H9 (cell line): ENCODE results near the gene THOC2. TPM values are rescaled to one million over a fixed set of nuclear protein-coding genes. Genes with fewer than 3 reads are reported as not detected.

Experiments
- DNase-seq: peaks from one replicate; pipeline ENCODE4 v3.0.0-alpha.2; 2017
- H2AFZ ChIP-seq: one replicate; pipeline ENCODE4 v1.6.1; 2013; ENCODE audit warnings: mild to moderate bottlenecking, low read length, control low read depth, moderate library complexity
- H2AK5ac ChIP-seq: 2 replicates; pipeline ENCODE4 v1.6.1; 2013; ENCODE audit warnings: low read length, control low read depth, mixed read lengths; ENCODE audit not compliant: insufficient read length
- H2BK120ac ChIP-seq: one replicate; pipeline ENCODE4 v1.6.1; 2013; ENCODE audit warnings: low read depth, mild to moderate bottlenecking, low read length, control low read depth, inconsistent platforms; ENCODE audit not compliant: poor library complexity, severe bottlenecking
- H2BK12ac ChIP-seq: 2 replicates; pipeline ENCODE4 v1.6.1; 2013; ENCODE audit warnings: low read length, control low read depth, mixed read lengths, low read depth; ENCODE audit not compliant: insufficient read length
- H2BK15ac ChIP-seq: 2 replicates; pipeline ENCODE4 v1.6.1; 2013; ENCODE audit warnings: low read depth, low read length, control low read depth
- H2BK20ac ChIP-seq: one replicate; pipeline ENCODE4 v1.6.1; 2013; ENCODE audit warnings: low read depth, mild to moderate bottlenecking, low read length, control low read depth, inconsistent platforms; ENCODE audit not compliant: poor library complexity, severe bottlenecking
- H2BK5ac ChIP-seq: 2 replicates; pipeline ENCODE4 v1.6.1; 2013; ENCODE audit warnings: low read length, control low read depth, mixed read lengths; ENCODE audit not compliant: insufficient read length
- H3K14ac ChIP-seq: 2 replicates; pipeline ENCODE4 v1.6.1; 2013; ENCODE audit warnings: low read length, control low read depth; ENCODE audit not compliant: insufficient read depth
- H3K18ac ChIP-seq: 2 replicates; pipeline ENCODE4 v1.6.1; 2013; ENCODE audit warnings: low read depth, mild to moderate bottlenecking, mixed read lengths, low read length, control low read depth; ENCODE audit not compliant: insufficient read length
- H3K23ac ChIP-seq: 2 replicates; pipeline ENCODE4 v1.6.1; 2013; ENCODE audit warnings: low read length, control low read depth, mixed read lengths, low read depth; ENCODE audit not compliant: insufficient read length
- H3K23me2 ChIP-seq: 2 replicates; pipeline ENCODE4 v1.6.1; 2013; ENCODE audit warnings: low read depth, mild to moderate bottlenecking, mixed read lengths, low read length, control low read depth; ENCODE audit not compliant: insufficient read length, poor library complexity, severe bottlenecking
- H3K27ac ChIP-seq: 2 replicates; pipeline ENCODE4 v1.5.1; 2013; ENCODE audit warnings: low read length, control low read depth, mixed read lengths, low read depth; ENCODE audit not compliant: insufficient read length
- H3K27me3 ChIP-seq: 2 replicates; pipeline ENCODE4 v1.6.1; 2013; ENCODE audit warnings: low read length, control low read depth, inconsistent platforms; ENCODE audit not compliant: insufficient read depth
- H3K4ac ChIP-seq: 2 replicates; pipeline ENCODE4 v1.6.1; 2013; ENCODE audit warnings: low read depth, mild to moderate bottlenecking, control low read depth, inconsistent platforms, low read length, moderate library complexity
- H3K4me1 ChIP-seq: 2 replicates; pipeline ENCODE4 v1.6.1; 2013; ENCODE audit warnings: low read length, control low read depth, inconsistent platforms; ENCODE audit not compliant: insufficient read depth
- H3K4me2 ChIP-seq: 2 replicates; pipeline ENCODE4 v1.6.1; 2013; ENCODE audit warnings: low read length, control low read depth, mixed read lengths; ENCODE audit not compliant: insufficient read length, insufficient read depth
- H3K56ac ChIP-seq: 2 replicates; pipeline ENCODE4 v1.6.1; 2013; ENCODE audit warnings: low read depth, mild to moderate bottlenecking, mixed read lengths, low read length, control low read depth; ENCODE audit not compliant: insufficient read length
- H3K79me1 ChIP-seq: 2 replicates; pipeline ENCODE4 v1.6.1; 2013; ENCODE audit warnings: low read depth, mild to moderate bottlenecking, moderate library complexity, low read length, control low read depth, inconsistent platforms; ENCODE audit not compliant: insufficient read depth, poor library complexity, severe bottlenecking
- H3K79me2 ChIP-seq: 2 replicates; pipeline ENCODE4 v1.6.1; 2013; ENCODE audit warnings: low read length, control low read depth, inconsistent platforms; ENCODE audit not compliant: insufficient read depth
- H3K9ac ChIP-seq: 2 replicates; pipeline ENCODE4 v1.6.1; 2013; ENCODE audit warnings: low read length, control low read depth, mixed read lengths; ENCODE audit not compliant: insufficient read length; ENCODE audit errors: extremely low read depth
- H3K9me3 ChIP-seq: one replicate; pipeline ENCODE4 v1.6.1; 2013; ENCODE audit warnings: low read depth, low read length, inconsistent platforms; ENCODE audit not compliant: control insufficient read depth
- H3T11ph ChIP-seq: one replicate; pipeline ENCODE4 v1.6.1; 2013; ENCODE audit warnings: mild to moderate bottlenecking, low read length, control low read depth, inconsistent platforms
- H4K20me1 ChIP-seq: one replicate; pipeline ENCODE4 v1.6.1; 2013; ENCODE audit not compliant: control insufficient read depth, insufficient read length, insufficient read depth
- H4K5ac ChIP-seq: 2 replicates; pipeline ENCODE4 v1.6.1; 2013; ENCODE audit warnings: low read depth, mild to moderate bottlenecking, mixed read lengths, low read length, control low read depth; ENCODE audit not compliant: insufficient read length
- H4K8ac ChIP-seq: replicated peaks from 2 replicates; pipeline ENCODE4 v1.6.1; 2013; ENCODE audit warnings: low read length, control low read depth, mixed read lengths, low read depth; ENCODE audit not compliant: insufficient read length
- H4K91ac ChIP-seq: 2 replicates; pipeline ENCODE4 v1.6.1; 2013; ENCODE audit warnings: low read depth, mild to moderate bottlenecking, moderate library complexity, mixed read lengths, low read length, control low read depth; ENCODE audit not compliant: insufficient read length
- H3K27ac Mint-ChIP-seq, 3 experiments: 2 replicates in 2 of 3; 3 replicates in 1 of 3; pipeline ENCODE4 v1.8.0; 2020 to 2021; ENCODE audit warnings: mixed read lengths in 3 of 3, mild to moderate bottlenecking in 1 of 3, moderate library complexity in 1 of 3
- H3K27me3 Mint-ChIP-seq: 2 replicates; pipeline ENCODE4 v1.8.0; 2021; ENCODE audit warnings: low read depth, mild to moderate bottlenecking, moderate library complexity, mixed read lengths
- H3K36me3 Mint-ChIP-seq, 3 experiments: 2 replicates in 2 of 3; 3 replicates in 1 of 3; pipeline ENCODE4 v1.8.0; 2020 to 2021; ENCODE audit warnings: low read depth in 3 of 3, mixed read lengths in 3 of 3; ENCODE audit not compliant: insufficient read depth in 1 of 3
- H3K4me1 Mint-ChIP-seq, 2 experiments: 2 replicates each; pipeline ENCODE4 v1.8.0; 2020; ENCODE audit warnings: mixed read lengths in 2 of 2
- H3K4me3 Mint-ChIP-seq, 2 experiments: 2 replicates in 1 of 2; 3 replicates in 1 of 2; pipeline ENCODE4 v1.8.0; 2020 to 2021; ENCODE audit warnings: mild to moderate bottlenecking in 2 of 2, mixed read lengths in 2 of 2, moderate library complexity in 1 of 2
- H3K9me3 Mint-ChIP-seq, 2 experiments: 2 replicates in 1 of 2; 3 replicates in 1 of 2; pipeline ENCODE4 v1.8.0; 2020; ENCODE audit warnings: mild to moderate bottlenecking in 2 of 2, mixed read lengths in 2 of 2, moderate library complexity in 1 of 2
- total RNA-seq: library from RNA; stranded (reverse); gene quantifications from 2 replicates; pipeline ENCODE4 v1.2.1, GENCODE V29; 2021
- TF ChIP-seq, protein P1 (sequence below): fragments of 200-600 bp; sonication (generic); conservative IDR thresholded peaks from 3 replicates; pipeline ENCODE4 v1.8.0; 2021; ENCODE audit warnings: antibody characterized with exemption, mild to moderate bottlenecking

THOC2 gene
- total RNA-seq, 1 experiment from 2014 or later, result 72.1 TPM

DNA sequence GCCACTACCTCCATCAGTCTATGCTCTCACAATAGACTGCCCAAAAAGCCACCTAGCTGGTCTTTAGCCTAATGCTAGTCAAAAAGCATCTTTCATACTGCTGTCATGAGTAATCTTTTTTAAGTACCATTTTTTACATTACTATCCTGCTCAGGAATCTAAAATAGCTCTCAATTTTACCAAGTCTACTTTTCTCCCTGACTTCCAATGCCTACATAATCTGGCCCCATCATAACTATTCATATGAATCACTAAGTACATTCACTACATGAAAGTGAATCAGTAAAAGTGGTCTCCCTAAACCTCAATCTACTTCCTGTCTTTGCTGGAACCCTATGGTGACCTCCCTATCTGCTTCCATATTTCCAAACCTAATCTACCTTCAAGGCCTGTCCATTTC, 105.9 kb downstream of the THOC2 start:
- Histone ChIP-seq H3K18ac (no peak overlapping the region), H4K20me1 (no peaks in the 10 kb centered on the region), H3K79me2 (no peaks in the 10 kb centered on the region), H2BK15ac (no peak overlapping the region), H3K79me1 (no peaks in the 10 kb centered on the region), H3K27ac (no peak overlapping the region), H3K56ac (no peak overlapping the region), H4K91ac (no peak overlapping the region), H2BK5ac (no peak overlapping the region), H3K23ac (no peak overlapping the region), H3K4ac (no peak overlapping the region), H2BK20ac (no peak overlapping the region), H2BK120ac (no peak overlapping the region), H3K27me3 (no peaks in the 10 kb centered on the region), H3K14ac (no peak overlapping the region), H3K4me1 (no peaks in the 10 kb centered on the region), H3K4me2 (no peak overlapping the region), H2AFZ (no peak overlapping the region), H3K9me3 (peaks cover 24% of the 10 kb centered on the region), H4K5ac (no peak overlapping the region), H3K9ac (no peak overlapping the region), H3T11ph (no peak overlapping the region), H2AK5ac (no peak overlapping the region), H4K8ac (no peak overlapping the region), H3K23me2 (no peaks in the 10 kb centered on the region), H2BK12ac (no peak overlapping the region)
- H3K36me3 Mint-ChIP-seq, result peaks cover 5 to 71% (median 42%) of the 10 kb centered on the region in 3 experiments; a peak in 6 of 7 replicates
- TF ChIP-seq, protein P1, sequence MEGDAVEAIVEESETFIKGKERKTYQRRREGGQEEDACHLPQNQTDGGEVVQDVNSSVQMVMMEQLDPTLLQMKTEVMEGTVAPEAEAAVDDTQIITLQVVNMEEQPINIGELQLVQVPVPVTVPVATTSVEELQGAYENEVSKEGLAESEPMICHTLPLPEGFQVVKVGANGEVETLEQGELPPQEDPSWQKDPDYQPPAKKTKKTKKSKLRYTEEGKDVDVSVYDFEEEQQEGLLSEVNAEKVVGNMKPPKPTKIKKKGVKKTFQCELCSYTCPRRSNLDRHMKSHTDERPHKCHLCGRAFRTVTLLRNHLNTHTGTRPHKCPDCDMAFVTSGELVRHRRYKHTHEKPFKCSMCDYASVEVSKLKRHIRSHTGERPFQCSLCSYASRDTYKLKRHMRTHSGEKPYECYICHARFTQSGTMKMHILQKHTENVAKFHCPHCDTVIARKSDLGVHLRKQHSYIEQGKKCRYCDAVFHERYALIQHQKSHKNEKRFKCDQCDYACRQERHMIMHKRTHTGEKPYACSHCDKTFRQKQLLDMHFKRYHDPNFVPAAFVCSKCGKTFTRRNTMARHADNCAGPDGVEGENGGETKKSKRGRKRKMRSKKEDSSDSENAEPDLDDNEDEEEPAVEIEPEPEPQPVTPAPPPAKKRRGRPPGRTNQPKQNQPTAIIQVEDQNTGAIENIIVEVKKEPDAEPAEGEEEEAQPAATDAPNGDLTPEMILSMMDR, result no peak
- H3K4me1 Mint-ChIP-seq, result no peaks in the 10 kb centered on the region
- no peak overlapping the region for H3K4me3 Mint-ChIP-seq
- peaks cover 0 to 56% of the 10 kb centered on the region in 2 experiments; a peak in 3 of 5 replicates for H3K9me3 Mint-ChIP-seq
- no peaks in the 10 kb centered on the region for H3K27me3 Mint-ChIP-seq
- no peak for DNase-seq
- H3K27ac Mint-ChIP-seq, result no peak overlapping the region
